GM12878 (cell line): ENCODE results near the gene TM9SF2. TPM values are rescaled to one million over a fixed set of nuclear protein-coding genes. Genes with fewer than 3 reads are reported as not detected.

Source experiments
- ATAC-seq: fragments of 200-7000 bp; cut with Tn5 transposase; 3 replicates; pipeline ENCODE4 v1.9.1; 2020; ENCODE audit warnings: mild to moderate bottlenecking, moderate library complexity
- BruUV-seq: library from RNA; stranded (reverse); fragments of 400-500 nt; replicated peaks from 2 replicates; lab custom pipeline; 2021; lab: Mats Ljungman, UMichigan
- CTCF ChIA-PET: fragments of 300-600 bp; sonication (Branson Sonifier 250); formaldehyde crosslinking; extraction: SDS; loops from one replicate; lab custom pipeline; 2021; ENCODE audit warnings: inconsistent platforms; lab: Yijun Ruan, JAX
- POLR2A ChIA-PET: fragments of 350-600 bp; formaldehyde crosslinking; extraction: SDS; loops from one replicate; lab custom pipeline; 2021; ENCODE audit warnings: inconsistent platforms; lab: Charles Lee
- RAD21 ChIA-PET: fragments of 300-600 bp; sonication (Branson Sonifier 250); formaldehyde crosslinking; loops from one replicate; lab custom pipeline; 2023; ENCODE audit warnings: antibody characterized with exemption; ENCODE audit not compliant: unreplicated experiment; lab: Charles Lee
- SMC1A ChIA-PET: fragments of 300-600 bp; sonication (Branson Sonifier 250); formaldehyde crosslinking; loops from one replicate; lab custom pipeline; 2023; ENCODE audit not compliant: unreplicated experiment, uncharacterized antibody; lab: Charles Lee
- DNase-seq: peaks from one replicate; pipeline ENCODE4 v3.0.0-alpha.2; 2011; ENCODE audit warnings: low read depth, low spot score
- FAIRE-seq: peaks from 3 replicates; lab custom pipeline; 2011; peaks lifted over from hg19 to GRCh38; lab: Jason Lieb, UNC
- H2AFZ ChIP-seq: 2 replicates; pipeline ENCODE4 v1.6.0; 2011; ENCODE audit warnings: low read depth, low read length, control low read depth; ENCODE audit not compliant: control insufficient read depth
- H3K27ac ChIP-seq: 2 replicates; pipeline ENCODE4 v1.5.1; 2011; ENCODE audit warnings: control low read depth; ENCODE audit not compliant: control insufficient read depth, insufficient read depth
- H3K27me3 ChIP-seq, 2 experiments: replicated peaks in 1 of 2; 2 replicates each; pipeline versions ENCODE4 v1.6.0 to v1.6.1; 2011; ENCODE audit warnings: low read length in 1 of 2; ENCODE audit not compliant: control insufficient read depth in 2 of 2, insufficient read depth in 2 of 2
- H3K36me3 ChIP-seq, 2 experiments: 2 replicates each; pipeline ENCODE4 v1.5.1; 2011; ENCODE audit warnings: low read length in 1 of 2; ENCODE audit not compliant: control insufficient read depth in 2 of 2, insufficient read depth in 2 of 2
- H3K4me1 ChIP-seq: 2 replicates; pipeline ENCODE4 v1.6.1; 2011; ENCODE audit warnings: mild to moderate bottlenecking, low read length, moderate library complexity, mixed read lengths; ENCODE audit not compliant: control insufficient read depth, insufficient read depth
- H3K4me2 ChIP-seq: 2 replicates; pipeline ENCODE4 v1.6.0; 2011; ENCODE audit warnings: control low read depth; ENCODE audit not compliant: control insufficient read depth, insufficient read depth
- H3K4me3 ChIP-seq: fragments of 200-600 bp; sonication (generic); 2 replicates; pipeline ENCODE4 v1.5.1; 2016
- H3K79me2 ChIP-seq: 2 replicates; pipeline ENCODE4 v1.6.0; 2011; ENCODE audit warnings: low read length; ENCODE audit not compliant: control insufficient read depth, insufficient read depth
- H3K9ac ChIP-seq: 2 replicates; pipeline ENCODE4 v1.8.0; 2011; ENCODE audit warnings: low read length, control low read depth, mixed read lengths; ENCODE audit not compliant: control insufficient read depth, insufficient read depth
- H3K9me3 ChIP-seq: replicated peaks from 3 replicates; pipeline ENCODE4 v1.5.1; 2011; ENCODE audit warnings: mild to moderate bottlenecking, low read length; ENCODE audit not compliant: control insufficient read depth, insufficient read depth
- H4K20me1 ChIP-seq: 2 replicates; pipeline ENCODE4 v1.6.0; 2011; ENCODE audit not compliant: control insufficient read depth, insufficient read depth
- DPF2 ChIP-seq: fragments of 450-650 bp; IDR thresholded peaks from 2 replicates; pipeline ENCODE4 v1.6.1; 2017; ENCODE audit warnings: mild to moderate bottlenecking
- GABPA ChIP-seq: IDR thresholded peaks from 2 replicates; pipeline ENCODE4 v1.6.1; 2014; ENCODE audit warnings: antibody characterized with exemption, low read depth, mild to moderate bottlenecking, inconsistent platforms
- MTA2 ChIP-seq: fragments of 450-650 bp; IDR thresholded peaks from 2 replicates; pipeline ENCODE4 v1.6.1; 2016; ENCODE audit warnings: low read depth, mild to moderate bottlenecking, moderate library complexity
- POU2F2 ChIP-seq: IDR thresholded peaks from 3 replicates; pipeline ENCODE4 v1.6.1; 2011; ENCODE audit warnings: low read depth, mild to moderate bottlenecking, low read length, borderline replicate concordance
- STAT1 ChIP-seq: fragments of 450-650 bp; conservative IDR thresholded peaks from 2 replicates; pipeline ENCODE4 v1.6.1; 2014; ENCODE audit warnings: antibody characterized with exemption, mild to moderate bottlenecking
- TBL1XR1 ChIP-seq: IDR thresholded peaks from 2 replicates; pipeline ENCODE4 v1.6.1; 2012; ENCODE audit warnings: low read depth, low read length, improper control_type of control experiment
- ZBED1 ChIP-seq: IDR thresholded peaks from 2 replicates; pipeline ENCODE4 v1.6.1; 2016; ENCODE audit warnings: borderline replicate concordance
- ZNF217 ChIP-seq: fragments of 450-650 bp; IDR thresholded peaks from 2 replicates; pipeline ENCODE4 v1.6.1; 2017; ENCODE audit warnings: antibody characterized with exemption, mild to moderate bottlenecking
- WGBS: methylation state at CpG from one replicate; pipeline ENCODE4 v1.1.6; 2016; ENCODE audit warnings: low lambda C conversion rate; ENCODE audit not compliant: insufficient replicate concordance, insufficient coverage; ENCODE audit errors: missing lambda C conversion rate; 5-methylcytosine and 5-hydroxymethylcytosine counted together
- in situ Hi-C: fragments of 300-500 bp; cut with MboI; formaldehyde crosslinking; loops from 9 replicates; pipeline ENCODE4 v1.14.3; 2018; ENCODE audit warnings: mixed read lengths
- intact Hi-C: fragments of 100-400 bp; cut with micrococcal nuclease; formaldehyde crosslinking; loops from one replicate; pipeline ENCODE4 v1.14.2; 2022; ENCODE audit not compliant: unreplicated experiment
- polyA plus RNA-seq, 11 experiments: library from polyadenylated mRNA; depleted of rRNA in 4 of 11; unstranded in 6 of 11; stranded (reverse) in 5 of 11; fragments of >200 nt; fragmentation: Nextera tagmentation in 4 of 11; fragmentation: Illumina TruSeq in 1 of 11; extraction: Ambion mirVana in 4 of 11; extraction: Trizol in 1 of 11; gene quantifications; 1 replicate in 1 of 11; 2 replicates in 10 of 11; pipeline versions ENCODE4 v1.2.1 to v1.2.3, GENCODE V29; 2011 to 2016; ENCODE audit warnings: inconsistent platforms in 2 of 11, missing spikeins in 2 of 11, low read depth in 1 of 11
- total RNA-seq, 4 experiments: library from RNA; depleted of rRNA in 3 of 4; stranded (reverse); fragments of >200 nt in 3 of 4; fragmentation: Illumina TruSeq in 1 of 4; extraction: Trizol in 1 of 4; gene quantifications; 2 replicates each; pipeline versions ENCODE4 v1.2.1 to v1.2.3, GENCODE V29; 2013 to 2021
- TF ChIP-seq, protein P1 (sequence below): fragments of 450-650 bp; IDR thresholded peaks from 2 replicates; pipeline ENCODE4 v1.6.1; 2018; ENCODE audit warnings: mild to moderate bottlenecking, low read depth, moderate library complexity; ENCODE audit not compliant: partially characterized antibody
- TF ChIP-seq, protein P2 (sequence below), 3 experiments: IDR thresholded peaks in 2 of 3; conservative IDR thresholded peaks in 1 of 3; 2 replicates each; pipeline ENCODE4 v1.5.1; 2011; ENCODE audit warnings: low read depth in 3 of 3, low read length in 3 of 3, mild to moderate bottlenecking in 3 of 3, control low read depth in 2 of 3, moderate library complexity in 2 of 3, inconsistent platforms in 1 of 3, mixed read lengths in 1 of 3; ENCODE audit not compliant: control insufficient read depth in 2 of 3, insufficient read depth in 1 of 3; ENCODE audit errors: extremely low read depth in 1 of 3

The TM9SF2 gene
- total and polyA plus RNA-seq, 10 of the 15 experiments (the other 5 are each of a cell fraction or from before 2014, with no cell fraction given), result 34.6 to 128 (median 79.2) TPM

DNA sequence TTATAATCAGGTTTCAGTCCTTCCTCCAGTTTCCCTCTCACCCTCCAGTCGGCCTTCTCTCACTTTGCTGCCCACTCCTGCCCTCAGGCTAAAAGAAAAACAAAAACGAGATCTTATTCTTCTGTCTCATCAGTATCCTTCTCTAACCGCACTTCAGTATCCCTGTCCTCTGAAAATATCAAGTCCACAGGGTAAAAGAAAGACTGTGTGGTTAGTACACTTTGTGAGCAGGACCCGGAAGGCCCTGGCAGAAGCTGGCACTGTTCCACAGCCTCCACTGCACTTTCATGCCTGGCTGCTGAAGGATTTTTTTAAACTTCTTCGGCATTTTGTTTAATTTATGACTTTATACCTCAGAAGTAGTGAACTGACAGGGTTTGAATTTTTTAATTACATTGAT is 51.8 kb downstream of the TM9SF2 start:
- 94% methylated on average over 5 of the region's 5 CpGs for WGBS
- H3K79me2 ChIP-seq, result no peaks in the 10 kb centered on the region
- no peak overlapping the region for H3K27ac ChIP-seq
- peaks cover 7 to 49% of the 10 kb centered on the region in 2 experiments for H3K36me3 ChIP-seq
- DNase-seq, result no peak
- no peak overlapping the region for H3K4me3 ChIP-seq
- no peak for FAIRE-seq
- H3K9ac ChIP-seq, result no peak overlapping the region
- H3K4me1 ChIP-seq, result peaks cover 16% of the 10 kb centered on the region
- no peak overlapping the region for H3K4me2 ChIP-seq
- no peaks in the 10 kb centered on the region for H4K20me1 ChIP-seq
- CTCF ChIA-PET, result interaction anchor here (0.6 to 0.8 kb wide), 3 partner anchors 10 to 1167 kb away, joined by 3 read pairs; no protein-coding TSS in a partner anchor
- SMC1A ChIA-PET, result no interaction called here
- RAD21 ChIA-PET, result interaction anchor here (0.7 kb wide), 1 partner anchor 53 kb away, joined by 3 read pairs; the partner anchor contains the start of gene CLYBL
- no peak for ATAC-seq
- intact Hi-C loops, result no loop called here
- POLR2A ChIA-PET, result no interaction called here
- in situ Hi-C loops, result no loop called here
- TF ChIP-seq ZBED1, result no peak
- TF ChIP-seq, protein P1, sequence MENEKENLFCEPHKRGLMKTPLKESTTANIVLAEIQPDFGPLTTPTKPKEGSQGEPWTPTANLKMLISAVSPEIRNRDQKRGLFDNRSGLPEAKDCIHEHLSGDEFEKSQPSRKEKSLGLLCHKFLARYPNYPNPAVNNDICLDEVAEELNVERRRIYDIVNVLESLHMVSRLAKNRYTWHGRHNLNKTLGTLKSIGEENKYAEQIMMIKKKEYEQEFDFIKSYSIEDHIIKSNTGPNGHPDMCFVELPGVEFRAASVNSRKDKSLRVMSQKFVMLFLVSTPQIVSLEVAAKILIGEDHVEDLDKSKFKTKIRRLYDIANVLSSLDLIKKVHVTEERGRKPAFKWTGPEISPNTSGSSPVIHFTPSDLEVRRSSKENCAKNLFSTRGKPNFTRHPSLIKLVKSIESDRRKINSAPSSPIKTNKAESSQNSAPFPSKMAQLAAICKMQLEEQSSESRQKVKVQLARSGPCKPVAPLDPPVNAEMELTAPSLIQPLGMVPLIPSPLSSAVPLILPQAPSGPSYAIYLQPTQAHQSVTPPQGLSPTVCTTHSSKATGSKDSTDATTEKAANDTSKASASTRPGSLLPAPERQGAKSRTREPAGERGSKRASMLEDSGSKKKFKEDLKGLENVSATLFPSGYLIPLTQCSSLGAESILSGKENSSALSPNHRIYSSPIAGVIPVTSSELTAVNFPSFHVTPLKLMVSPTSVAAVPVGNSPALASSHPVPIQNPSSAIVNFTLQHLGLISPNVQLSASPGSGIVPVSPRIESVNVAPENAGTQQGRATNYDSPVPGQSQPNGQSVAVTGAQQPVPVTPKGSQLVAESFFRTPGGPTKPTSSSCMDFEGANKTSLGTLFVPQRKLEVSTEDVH, result no peak
- no peak for TF ChIP-seq TBL1XR1
- TF ChIP-seq DPF2, result no peak
- TF ChIP-seq GABPA, result no peak
- no peak for TF ChIP-seq STAT1
- TF ChIP-seq, protein P2, sequence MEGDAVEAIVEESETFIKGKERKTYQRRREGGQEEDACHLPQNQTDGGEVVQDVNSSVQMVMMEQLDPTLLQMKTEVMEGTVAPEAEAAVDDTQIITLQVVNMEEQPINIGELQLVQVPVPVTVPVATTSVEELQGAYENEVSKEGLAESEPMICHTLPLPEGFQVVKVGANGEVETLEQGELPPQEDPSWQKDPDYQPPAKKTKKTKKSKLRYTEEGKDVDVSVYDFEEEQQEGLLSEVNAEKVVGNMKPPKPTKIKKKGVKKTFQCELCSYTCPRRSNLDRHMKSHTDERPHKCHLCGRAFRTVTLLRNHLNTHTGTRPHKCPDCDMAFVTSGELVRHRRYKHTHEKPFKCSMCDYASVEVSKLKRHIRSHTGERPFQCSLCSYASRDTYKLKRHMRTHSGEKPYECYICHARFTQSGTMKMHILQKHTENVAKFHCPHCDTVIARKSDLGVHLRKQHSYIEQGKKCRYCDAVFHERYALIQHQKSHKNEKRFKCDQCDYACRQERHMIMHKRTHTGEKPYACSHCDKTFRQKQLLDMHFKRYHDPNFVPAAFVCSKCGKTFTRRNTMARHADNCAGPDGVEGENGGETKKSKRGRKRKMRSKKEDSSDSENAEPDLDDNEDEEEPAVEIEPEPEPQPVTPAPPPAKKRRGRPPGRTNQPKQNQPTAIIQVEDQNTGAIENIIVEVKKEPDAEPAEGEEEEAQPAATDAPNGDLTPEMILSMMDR (IDR thresholded peaks at IDR 0.05 in 2 of 3, conservative IDR thresholded peaks at IDR 0.05 in 1 of 3; ENCODE audit: control insufficient read depth in 2 of 3, extremely low read depth in 1 of 3, insufficient read depth in 1 of 3, low read depth in 3 of 3, low read length in 3 of 3), result no peak
- no peak for TF ChIP-seq POU2F2
- no peak for TF ChIP-seq ZNF217
- no peak for TF ChIP-seq MTA2
- BruUV-seq, result no TSS peak
- no peak overlapping the region for H2AFZ ChIP-seq
- H3K27me3 ChIP-seq, result no peaks in the 10 kb centered on the region
- H3K9me3 ChIP-seq, result no peaks in the 10 kb centered on the region
